GM08714 (cell line): ENCODE data around the gene RAB1A.

ENCODE experiments used
- H3K4me3 ChIP-seq: fragments of 200-500 bp; sonication (Bioruptor generic); 2 replicates; pipeline ENCODE4 v1.5.1; 2014; ENCODE audit warnings: mild to moderate bottlenecking, low read length, inconsistent platforms
- ZNF274 ChIP-seq: IDR thresholded peaks from 2 replicates; pipeline ENCODE4 v1.6.1; 2012; ENCODE audit warnings: mild to moderate bottlenecking, low read depth, low read length

Gene RAB1A

GRCh38 chr2:65050931-65051330 lies 79.0 kb downstream of the RAB1A start:
- no peak for TF ChIP-seq ZNF274
- H3K4me3 ChIP-seq = no peak overlapping the region

GRCh38 chr2:65049010-65049639 lies 80.8 kb downstream of the RAB1A start:
- no peak overlapping the region for H3K4me3 ChIP-seq
- TF ChIP-seq ZNF274 = no peak

GRCh38 chr2:65046633-65047407 lies 83.1 kb downstream of the RAB1A start:
- no peak overlapping the region for H3K4me3 ChIP-seq
- no peak for TF ChIP-seq ZNF274

GRCh38 chr2:65045651-65046050 lies 84.3 kb downstream of the RAB1A start:
- TF ChIP-seq ZNF274 = no peak
- H3K4me3 ChIP-seq = no peak overlapping the region

- H3K4me3 ChIP-seq = no peak overlapping the region
- no peak for TF ChIP-seq ZNF274
Observed at GRCh38 chr2:65044097-65044735, 85.7 kb downstream of the RAB1A start.

GRCh38 chr2:65043001-65043400 lies 86.9 kb downstream of the RAB1A start:
- no peak overlapping the region for H3K4me3 ChIP-seq
- TF ChIP-seq ZNF274 = no peak

- TF ChIP-seq ZNF274 = no peak
- H3K4me3 ChIP-seq = no peak overlapping the region
Observed at GRCh38 chr2:65040400-65041261, 89.3 kb downstream of the RAB1A start.

- no peak overlapping the region for H3K4me3 ChIP-seq
- no peak for TF ChIP-seq ZNF274
Observed at GRCh38 chr2:65039640-65040039, 90.3 kb downstream of the RAB1A start.

- no peak for TF ChIP-seq ZNF274
- H3K4me3 ChIP-seq = no peak overlapping the region
Observed at GRCh38 chr2:65037178-65037577, 92.7 kb downstream of the RAB1A start.
